Psoas muscle (tissue), 8 donors: ENCODE results near the gene LRRC73. TPM values are rescaled to one million over a fixed set of nuclear protein-coding genes. Genes with fewer than 3 reads are reported as not detected.
"Not testable (repeated sequence)": the region's sequence is repeated elsewhere in the genome, so short reads cannot be mapped to it uniquely, and the experiment has no call there.

Source experiments
- ATAC-seq, 4 donors: fragments of 200-7000 bp; cut with Tn5 transposase; one replicate each; pipeline ENCODE4 v1.9.1; 2020; ENCODE audit warnings: moderate library complexity in 3 of 4, mild to moderate bottlenecking in 2 of 4
- DNase-seq, 2 donors: peaks; one replicate each; pipeline ENCODE4 v3.0.0-alpha.2; 2020
- H3K27ac ChIP-seq: fragments of 200-600 bp; one replicate; pipeline ENCODE4 v1.8.0; 2022
- H3K27me3 ChIP-seq, 3 donors: fragments of 200-600 bp in 1 of 3; one replicate each; pipeline versions ENCODE4 v1.6.1 to v1.8.0; 2013 to 2022; ENCODE audit warnings: low read length in 2 of 3, mild to moderate bottlenecking in 2 of 3, moderate library complexity in 1 of 3; ENCODE audit not compliant: insufficient read depth in 3 of 3
- H3K36me3 ChIP-seq, 2 donors: fragments of 200-600 bp in 1 of 2; one replicate each; pipeline versions ENCODE4 v1.6.1 to v1.8.0; 2013 to 2022; ENCODE audit warnings: low read depth in 1 of 2, mild to moderate bottlenecking in 1 of 2, moderate library complexity in 1 of 2; ENCODE audit not compliant: insufficient read depth in 1 of 2
- H3K4me1 ChIP-seq: fragments of 200-600 bp; one replicate; pipeline ENCODE4 v1.8.0; 2022
- H3K4me3 ChIP-seq: fragments of 200-600 bp; one replicate; pipeline ENCODE4 v1.8.0; 2022; ENCODE audit warnings: mild to moderate bottlenecking
- H3K9me3 ChIP-seq: fragments of 200-600 bp; one replicate; pipeline ENCODE4 v1.8.0; 2022
- CTCF ChIP-seq: fragments of 200-600 bp; IDR thresholded peaks from one replicate; pipeline ENCODE4 v1.8.0; 2022; ENCODE audit warnings: antibody characterized with exemption
- WGBS, 3 donors: extraction: QIAGEN DNeasy Blood & Tissue Kit; methylation state at CpG; one replicate each; pipeline versions ENCODE4 v1.1.6 to v1.1.7; 2013; 5-methylcytosine and 5-hydroxymethylcytosine counted together
- intact Hi-C, 2 donors: fragments of 100-400 bp; cut with DNase I; formaldehyde crosslinking; loops; one replicate each; pipeline versions ENCODE4 v1.11.0 to v1.14.2; 2022
- long read RNA-seq, 2 donors: library from polyadenylated mRNA; unstranded; transcript quantifications; one replicate each; pipeline ENCODE4 v2.0.0, GENCODE V29; 2021
- polyA plus RNA-seq, 3 donors: library from polyadenylated mRNA; stranded (reverse); fragments of 200-250 nt; gene quantifications; one replicate each; pipeline ENCODE4 v1.2.3, GENCODE V29; 2013
- total RNA-seq, 4 donors: library from RNA; stranded (reverse); fragmentation: NEBNext Ultra II Directional in 2 of 4; extraction: Animal tissue kit (Norgen Biotek cat#: 25700) in 2 of 4; gene quantifications; one replicate each; pipeline versions ENCODE4 v1.2.1 to v1.2.4, GENCODE V29; 2021 to 2023
- donor health status: healthy with polysubstance abuse.
- donor health status: DM: no; HTN: no; CAD: no; lungs with moderate emphysema.
- donor health status: Bipolar disorder and iron deficiency.
- donor health status: healthy.
- donor health status: DM: yes; HTN: yes; CAD: no.
- donor health status: DM: no; HTN: no; CAD: no.
- donor health status: DM: no; HTN: no; CAD: no.
- donor health status: DM: yes; HTN: yes; CAD: no.

Gene LRRC73
- total RNA-seq (under 1 TPM in 1 of 4 donors, not detected in 3; 0.20 TPM), polyA plus RNA-seq (under 1 TPM; 0.10 to 0.29 (median 0.26) TPM)
- long read RNA-seq, donor 1 = 0 reads
- long read RNA-seq, donor 2 = 0 reads

- TF ChIP-seq CTCF = no peak
- Histone ChIP-seq H3K36me3 (peaks cover 10 to 57% of the 10 kb centered on the region in 2 donors), H3K4me1 (peaks cover 20% of the 10 kb centered on the region), H3K9me3 (no peaks in the 10 kb centered on the region), H3K27ac (peak within 1 kb of the TSS; percentile 30), H3K27me3 (peaks cover 0 to 9% (median 0%) of the 10 kb centered on the region in 3 donors), H3K4me3 (peak within 1 kb of the TSS; percentile 87)
- 4 to 5% (median 5%) methylated on average over 61 to 96 of the region's 96 CpGs for WGBS, 3 donors
- ATAC-seq = peak; percentile 81 to 90 (median 84)
- peak; percentile 90 to 93 for DNase-seq
- intact Hi-C loops = loop anchor here in 1 of 2 donors (10.0 kb wide), 1 partner anchor 615 kb away; a partner anchor contains a TSS
Measured at GRCh38 chr6:43509984-43510826, at the start of gene LRRC73. Gene LRRC73, minus strand, starts transcription at chr6:43510346. Its CDS starts 561 bp downstream, at chr6:43509785.

- ATAC-seq (no peak), DNase-seq (no peak)
- Histone ChIP-seq H3K27me3 (no peaks in the 10 kb centered on the region), H3K36me3 (peaks cover 21 to 100% of the 10 kb centered on the region in 2 donors), H3K4me1 (no peaks in the 10 kb centered on the region), H3K9me3 (no peaks in the 10 kb centered on the region), H3K4me3 (no peak overlapping the region), H3K27ac (no peak overlapping the region)
- intact Hi-C loops = no loop called here
- no peak for TF ChIP-seq CTCF
Measured at GRCh38 chr6:43559328-43559727, 49.2 kb upstream of the LRRC73 start.

GRCh38 chr6:43557620-43558019 lies 47.5 kb upstream of the LRRC73 start:
- H3K4me1 ChIP-seq, intact Hi-C loops, H3K27ac ChIP-seq, DNase-seq, ATAC-seq, H3K4me3 ChIP-seq, H3K27me3 ChIP-seq, H3K9me3 ChIP-seq: not testable (repeated sequence)
- WGBS, 3 donors = 95 to 97% (median 96%) methylated on average over 5 to 7 of the region's 7 CpGs
- peaks cover 21 to 100% of the 10 kb centered on the region in 2 donors for H3K36me3 ChIP-seq

GRCh38 chr6:43547222-43547621 lies 37.1 kb upstream of the LRRC73 start:
- Histone ChIP-seq H3K36me3 (peaks cover 26 to 100% of the 10 kb centered on the region in 2 donors), H3K27ac (no peak overlapping the region), H3K4me1 (no peaks in the 10 kb centered on the region), H3K27me3 (no peaks in the 10 kb centered on the region), H3K4me3 (no peak overlapping the region), H3K9me3 (no peaks in the 10 kb centered on the region)
- intact Hi-C loops = loop anchor here in 1 of 2 donors (2.0 kb wide), 1 partner anchor 40 kb away; no protein-coding TSS in a partner anchor
- ATAC-seq = no peak
- TF ChIP-seq CTCF = no peak
- no peak for DNase-seq
- WGBS, 3 donors = 83 to 92% (median 86%) methylated on average over 3 of the region's 3 CpGs

GRCh38 chr6:43544461-43544860 lies 34.3 kb upstream of the LRRC73 start:
- TF ChIP-seq CTCF = no peak
- intact Hi-C loops = no loop called here
- DNase-seq (no peak), ATAC-seq (no peak)
- 52 to 72% (median 54%) methylated on average over 4 of the region's 4 CpGs for WGBS, 3 donors
- no peak overlapping the region for H3K27ac ChIP-seq
- H3K9me3 ChIP-seq = no peaks in the 10 kb centered on the region
- H3K36me3 ChIP-seq = peaks cover 12 to 99% of the 10 kb centered on the region in 2 donors
- no peaks in the 10 kb centered on the region for H3K27me3 ChIP-seq
- no peaks in the 10 kb centered on the region for H3K4me1 ChIP-seq
- no peak overlapping the region for H3K4me3 ChIP-seq
